ENCODE data around the gene CREB5.

DNA sequence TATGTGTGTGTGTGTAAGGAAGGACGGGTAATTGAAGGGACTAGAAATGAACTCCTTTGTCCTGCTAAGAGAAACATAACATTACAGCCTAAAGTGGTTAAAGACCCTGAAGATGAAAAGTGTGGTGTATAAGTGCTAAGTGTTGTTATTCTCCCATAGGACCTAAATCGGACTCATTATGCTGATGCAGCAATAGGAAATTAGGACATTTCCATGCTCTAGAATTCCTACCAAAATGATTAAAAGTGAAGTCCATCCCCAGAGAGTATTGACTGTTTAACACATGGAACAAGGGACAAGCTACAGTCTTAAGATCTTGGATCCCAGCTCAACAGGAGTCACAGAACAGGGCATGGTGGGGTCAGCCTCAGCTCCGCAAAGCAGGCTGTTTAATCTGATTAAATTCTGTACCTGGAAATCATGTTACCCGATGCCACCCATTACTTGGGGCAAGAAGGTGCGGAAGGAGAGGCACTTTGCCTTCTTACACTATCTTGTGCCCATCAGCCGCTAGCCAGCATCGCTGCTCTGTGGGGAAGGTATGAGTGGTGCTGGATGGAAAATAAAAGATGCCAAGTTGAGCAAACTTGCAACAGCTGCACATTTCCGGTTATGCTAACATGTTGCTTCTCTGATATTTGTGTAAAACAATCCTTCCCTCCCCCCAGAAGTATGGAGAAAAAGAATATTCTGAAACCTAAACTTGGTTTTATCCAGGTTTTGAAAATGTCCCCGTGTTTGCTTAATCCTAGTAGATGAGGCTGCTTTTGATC is 100.5 kb downstream of the CREB5 start:
- no peak for TF ChIP-seq CTCF (IDR thresholded peaks at IDR 0.05; ENCODE audit: control extremely low read depth in 1 of 3, insufficient read depth in 1 of 3, low read depth in 1 of 3, low read length in 3 of 3)
- no peak for TF ChIP-seq POLR2A (IDR thresholded peaks at IDR 0.05; ENCODE audit: control extremely low read depth in 1 of 2, low read depth in 2 of 2, low read length in 2 of 2)
- TF ChIP-seq POLR2AphosphoS5 (IDR thresholded peaks at IDR 0.05; ENCODE audit: low read depth, low read length), result no peak
- TF ChIP-seq CREB1 (IDR thresholded peaks at IDR 0.05), result no peak
- TF ChIP-seq SRF (IDR thresholded peaks at IDR 0.05; ENCODE audit: low read depth, low read length), result no peak
- TF ChIP-seq EP300 (IDR thresholded peaks at IDR 0.05; ENCODE audit: borderline replicate concordance in 1 of 2, low read depth in 2 of 2, low read length in 2 of 2), result no peak
